ENCODE results near the gene KCND3. TPM values are rescaled to one million over a fixed set of nuclear protein-coding genes. Genes with fewer than 3 reads are reported as not detected.
"Not testable (repeated sequence)": the region's sequence is repeated elsewhere in the genome, so short reads cannot be mapped to it uniquely, and the experiment has no call there.

KCND3 gene
- polyA plus RNA-seq, 6 donors from 2014 or later, result 0.03 to 0.11 TPM; not detected in 4

GRCh38 chr1:111746614-111746999 lies 242.9 kb downstream of the KCND3 start:
- Mint-ChIP-seq H3K4me1 (peaks cover 7 to 9% (median 7%) of the 10 kb centered on the region in 3 donors), H3K9me3 (peaks cover 0 to 4% (median 0%) of the 10 kb centered on the region in 7 donors), H3K27ac (peak overlapping the region in 1 of 6 donors; percentile 18), H3K4me3 (no peak overlapping the region), H3K27me3 (peaks cover 0 to 7% (median 1%) of the 10 kb centered on the region in 3 donors), H3K36me3 (no peaks in the 10 kb centered on the region)
- DNase-seq (no peak), ATAC-seq (ENCODE audit: low read depth in 2 of 2) (no peak)

DNA sequence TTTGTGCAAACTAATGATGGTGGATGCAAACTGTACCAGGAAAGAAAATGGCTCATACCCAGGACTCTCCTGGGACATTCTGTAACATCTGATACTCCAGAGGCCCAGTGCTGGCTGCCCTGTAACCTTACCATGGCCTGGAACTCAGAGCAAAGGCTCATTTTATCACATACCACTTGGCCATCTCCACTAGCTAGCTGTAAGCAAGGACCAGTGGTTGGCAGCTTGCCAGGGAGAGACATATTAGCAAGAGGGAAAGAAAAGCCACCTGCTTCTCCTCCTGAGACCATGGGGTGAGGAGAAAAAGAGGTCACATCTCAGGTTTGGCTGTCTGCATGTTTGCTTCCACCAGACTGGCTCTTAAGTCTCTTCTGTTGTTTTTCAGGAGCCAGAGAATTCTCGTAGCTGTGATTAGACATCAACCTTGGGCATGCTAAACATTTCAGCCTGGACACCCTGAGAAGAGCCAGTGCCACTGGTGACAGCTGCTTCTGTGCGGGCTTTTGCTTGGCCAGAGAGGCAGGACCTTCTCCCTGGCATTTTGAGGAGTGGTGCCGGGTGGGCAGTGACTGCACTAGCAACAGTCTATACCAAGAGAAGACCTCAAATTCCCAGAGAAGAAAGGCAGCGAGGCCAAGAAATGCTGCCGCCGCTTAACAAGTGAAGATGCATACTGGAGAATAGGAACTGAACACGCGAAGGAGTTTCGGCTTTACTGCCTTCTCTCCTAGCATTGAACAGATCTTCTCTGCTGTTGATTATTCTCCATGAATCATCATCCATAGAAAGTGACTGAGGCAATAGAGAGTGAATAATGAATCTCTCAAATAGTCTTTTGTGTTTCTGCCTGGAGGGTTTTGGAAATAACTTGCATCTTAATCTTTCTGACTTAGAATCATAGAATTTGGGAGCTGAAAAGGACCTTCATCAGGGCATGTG lies 243.5 kb downstream of the KCND3 start:
- H3K9me3 Mint-ChIP-seq, result peaks cover 0 to 4% (median 0%) of the 10 kb centered on the region in 7 donors
- H3K4me3 Mint-ChIP-seq, result no peak overlapping the region
- H3K27me3 Mint-ChIP-seq, result peaks cover 0 to 13% (median 8%) of the 10 kb centered on the region in 3 donors
- no peak overlapping the region for H3K27ac Mint-ChIP-seq
- no peaks in the 10 kb centered on the region for H3K36me3 Mint-ChIP-seq
- no peak for DNase-seq
- H3K4me1 Mint-ChIP-seq, result peaks cover 7 to 9% (median 7%) of the 10 kb centered on the region in 3 donors
- no peak for ATAC-seq (ENCODE audit: low read depth in 2 of 2)

- H3K27ac Mint-ChIP-seq, result peak overlapping the region in 3 of 6 donors; percentile 44 to 75 (median 63)
- ATAC-seq (ENCODE audit: low read depth in 2 of 2), result no peak
Observed at GRCh38 chr1:111743679-111744101, 245.8 kb downstream of the KCND3 start.

DNA sequence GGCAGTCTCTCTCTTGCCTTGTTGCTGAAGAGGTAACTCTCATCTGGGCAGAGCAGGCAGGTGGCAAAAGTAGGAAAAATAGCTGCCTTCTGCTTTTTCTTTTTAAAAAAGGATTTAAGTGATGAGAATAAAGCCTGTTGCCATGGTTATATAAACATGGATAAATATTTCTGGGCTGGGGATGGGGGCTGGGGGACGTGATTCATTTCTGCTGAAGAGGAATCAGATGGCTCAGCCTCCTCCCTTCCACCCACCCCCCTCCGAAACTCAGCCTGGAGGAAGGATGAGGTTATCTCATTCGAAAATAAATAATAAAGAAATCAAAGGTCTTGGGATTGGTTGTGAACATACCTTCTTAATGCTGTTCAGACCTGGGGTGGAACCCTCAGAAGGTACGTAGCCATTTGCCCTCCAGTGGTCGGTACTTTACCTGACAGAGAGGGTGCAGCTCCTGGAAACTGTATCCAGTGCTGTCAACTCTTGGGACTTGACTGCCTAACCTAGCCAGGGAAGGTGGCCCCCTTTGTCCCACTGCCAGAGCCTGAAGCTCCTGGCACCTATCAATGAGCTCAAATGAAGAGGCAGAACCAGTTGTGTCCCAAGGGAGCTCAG lies 246.4 kb downstream of the KCND3 start:
- H3K27ac Mint-ChIP-seq, result peak overlapping the region in 2 of 6 donors; percentile 10 to 16
- H3K9me3 Mint-ChIP-seq, result peaks cover 0 to 4% (median 0%) of the 10 kb centered on the region in 7 donors
- no peak for ATAC-seq (ENCODE audit: low read depth in 2 of 2)
- H3K4me3 Mint-ChIP-seq, result peak overlapping the region in 1 of 8 donors; percentile 9
- DNase-seq, result no peak
- H3K27me3 Mint-ChIP-seq, result peaks cover 8 to 22% (median 19%) of the 10 kb centered on the region in 3 donors
- H3K36me3 Mint-ChIP-seq, result no peaks in the 10 kb centered on the region
- peaks cover 15 to 33% (median 25%) of the 10 kb centered on the region in 3 donors for H3K4me1 Mint-ChIP-seq

More at GRCh38 chr1:111743679-111744101, 245.8 kb downstream of the KCND3 start:
- no peak overlapping the region for H3K4me3 Mint-ChIP-seq
- H3K4me1 Mint-ChIP-seq, result peaks cover 12 to 28% (median 21%) of the 10 kb centered on the region in 3 donors
- peaks cover 0 to 4% (median 0%) of the 10 kb centered on the region in 7 donors for H3K9me3 Mint-ChIP-seq
- H3K27me3 Mint-ChIP-seq, result peaks cover 8 to 22% (median 19%) of the 10 kb centered on the region in 3 donors
- H3K36me3 Mint-ChIP-seq, result no peaks in the 10 kb centered on the region
- no peak for DNase-seq

DNA sequence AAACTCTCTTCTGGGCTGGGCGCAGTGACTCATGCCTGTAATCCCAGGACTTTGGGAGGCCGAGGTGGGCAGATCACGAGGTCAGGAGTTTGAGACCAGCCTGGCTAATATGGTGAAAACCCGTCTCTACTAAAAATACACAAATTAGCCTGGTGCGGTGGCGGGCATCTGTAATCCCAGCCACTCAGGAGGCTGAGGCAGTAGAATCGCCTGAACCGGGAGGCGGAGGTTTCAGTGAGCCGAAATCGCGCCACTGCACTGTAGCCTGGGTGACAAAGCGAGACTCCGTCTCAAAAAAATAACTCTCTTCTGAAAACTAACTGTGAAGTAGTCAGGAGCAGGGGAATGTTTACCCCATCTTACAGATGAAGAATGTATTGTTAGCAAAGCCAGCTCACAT lies 247.2 kb downstream of the KCND3 start:
- DNase-seq; H3K9me3 Mint-ChIP-seq; H3K27ac Mint-ChIP-seq; H3K36me3 Mint-ChIP-seq; ATAC-seq (ENCODE audit: low read depth in 2 of 2): not testable (repeated sequence)
- Mint-ChIP-seq H3K4me3 (peak overlapping the region in 1 of 8 donors; percentile 9), H3K4me1 (peaks cover 22 to 34% (median 27%) of the 10 kb centered on the region in 3 donors), H3K27me3 (peaks cover 8 to 22% (median 19%) of the 10 kb centered on the region in 3 donors)

GRCh38 chr1:111739925-111740765 lies 249.3 kb downstream of the KCND3 start:
- peak overlapping the region; percentile 29 to 95 (median 88) for H3K27ac Mint-ChIP-seq

GRCh38 chr1:111739194-111739924 lies 250.1 kb downstream of the KCND3 start, which contains the start of gene INKA2:
Gene INKA2 (minus strand): TSS chr1:111739395. CDS start chr1:111739242, 153 bp downstream.
- Mint-ChIP-seq H3K27me3 (peaks cover 8 to 22% (median 19%) of the 10 kb centered on the region in 3 donors), H3K4me3 (peak within 1 kb of the TSS; percentile 84 to 97 (median 92)), H3K9me3 (no peaks in the 10 kb centered on the region), H3K36me3 (no peaks in the 10 kb centered on the region), H3K27ac (peak within 1 kb of the TSS; percentile 91 to 99 (median 96)), H3K4me1 (peaks cover 22 to 34% (median 25%) of the 10 kb centered on the region in 3 donors)
- DNase-seq, result peak; percentile 82
- peak; percentile 63 to 69 for ATAC-seq (ENCODE audit: low read depth in 2 of 2)

More at GRCh38 chr1:111739925-111740765, 249.3 kb downstream of the KCND3 start:
- DNase-seq, result peak; percentile 40
- Mint-ChIP-seq H3K9me3 (no peaks in the 10 kb centered on the region), H3K36me3 (no peaks in the 10 kb centered on the region), H3K4me1 (peaks cover 22 to 34% (median 25%) of the 10 kb centered on the region in 3 donors), H3K27me3 (peaks cover 8 to 22% (median 19%) of the 10 kb centered on the region in 3 donors), H3K4me3 (peak overlapping the region; percentile 80 to 97 (median 92))
- ATAC-seq (ENCODE audit: low read depth in 2 of 2), result peak; percentile 13 to 17

DNA sequence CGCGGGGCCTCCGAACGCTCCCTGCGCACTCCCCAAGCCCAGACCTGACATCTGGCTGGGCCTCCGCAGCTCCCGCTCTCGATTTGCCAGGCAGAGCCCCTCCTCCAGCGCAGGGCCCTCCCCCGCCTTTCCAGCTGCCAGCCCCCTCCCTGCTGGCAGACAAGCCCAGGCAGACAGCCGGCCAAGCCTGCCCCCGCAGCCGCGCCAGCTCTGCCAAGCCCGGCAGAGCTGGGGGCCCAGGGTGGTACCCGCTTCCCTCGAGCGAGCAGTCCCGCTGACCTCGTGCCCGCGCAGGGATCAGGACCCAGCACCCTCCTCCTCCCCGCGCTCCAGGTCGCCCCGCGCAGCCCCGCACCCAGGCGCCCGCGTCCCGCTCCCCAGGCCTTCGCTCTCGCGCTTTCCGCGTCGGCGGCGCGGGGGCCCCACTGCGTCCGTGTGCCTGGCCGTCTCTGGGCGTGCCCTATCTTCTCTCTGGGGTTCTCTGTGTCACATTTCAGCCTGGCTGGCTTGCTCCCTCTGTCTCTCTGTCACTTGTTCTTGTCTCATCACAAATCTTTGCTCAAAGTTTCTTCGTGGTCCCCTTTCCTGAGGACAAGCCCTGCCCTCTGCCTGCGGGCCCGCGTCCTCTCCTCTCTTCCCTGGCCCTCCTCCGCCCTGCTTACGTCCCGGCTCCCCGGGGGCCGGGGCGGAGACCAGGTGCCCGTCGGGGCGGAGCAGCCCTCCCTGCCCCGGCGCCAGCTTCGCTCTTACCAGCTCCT lies 250.9 kb downstream of the KCND3 start:
- ATAC-seq (ENCODE audit: low read depth in 2 of 2), result peak; percentile 57
- H3K36me3 Mint-ChIP-seq, result no peaks in the 10 kb centered on the region
- H3K4me3 Mint-ChIP-seq, result peak overlapping the region; percentile 84 to 97 (median 92)
- H3K4me1 Mint-ChIP-seq, result peaks cover 22 to 38% (median 25%) of the 10 kb centered on the region in 3 donors
- peak; percentile 75 for DNase-seq
- no peaks in the 10 kb centered on the region for H3K9me3 Mint-ChIP-seq
- peak overlapping the region; percentile 91 to 99 (median 96) for H3K27ac Mint-ChIP-seq
- H3K27me3 Mint-ChIP-seq, result peaks cover 8 to 22% (median 19%) of the 10 kb centered on the region in 3 donors

DNA sequence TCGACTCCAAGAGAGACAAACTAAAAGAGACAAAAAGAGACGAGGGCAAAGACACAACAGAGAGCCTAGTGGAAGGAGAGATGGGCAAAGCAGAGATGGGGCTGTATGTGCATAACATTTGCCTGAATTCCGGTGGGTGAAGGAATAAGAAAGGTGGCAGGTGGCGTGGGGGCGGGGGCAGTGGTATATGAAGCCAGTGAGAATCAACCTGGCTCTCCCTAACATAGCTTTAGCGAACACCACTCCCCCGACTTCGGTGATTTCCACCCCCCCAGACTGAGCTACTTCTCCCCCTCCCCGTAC lies 251.4 kb downstream of the KCND3 start:
- peak in 1 of 2 donors; percentile 54 for ATAC-seq (ENCODE audit: low read depth in 2 of 2)
- no peak for DNase-seq
- Mint-ChIP-seq H3K4me1 (peaks cover 22 to 39% (median 25%) of the 10 kb centered on the region in 3 donors), H3K27me3 (peaks cover 8 to 22% (median 19%) of the 10 kb centered on the region in 3 donors), H3K4me3 (peak overlapping the region; percentile 82 to 97 (median 91)), H3K36me3 (no peaks in the 10 kb centered on the region), H3K27ac (peak overlapping the region; percentile 39 to 95 (median 91)), H3K9me3 (no peaks in the 10 kb centered on the region)

DNA sequence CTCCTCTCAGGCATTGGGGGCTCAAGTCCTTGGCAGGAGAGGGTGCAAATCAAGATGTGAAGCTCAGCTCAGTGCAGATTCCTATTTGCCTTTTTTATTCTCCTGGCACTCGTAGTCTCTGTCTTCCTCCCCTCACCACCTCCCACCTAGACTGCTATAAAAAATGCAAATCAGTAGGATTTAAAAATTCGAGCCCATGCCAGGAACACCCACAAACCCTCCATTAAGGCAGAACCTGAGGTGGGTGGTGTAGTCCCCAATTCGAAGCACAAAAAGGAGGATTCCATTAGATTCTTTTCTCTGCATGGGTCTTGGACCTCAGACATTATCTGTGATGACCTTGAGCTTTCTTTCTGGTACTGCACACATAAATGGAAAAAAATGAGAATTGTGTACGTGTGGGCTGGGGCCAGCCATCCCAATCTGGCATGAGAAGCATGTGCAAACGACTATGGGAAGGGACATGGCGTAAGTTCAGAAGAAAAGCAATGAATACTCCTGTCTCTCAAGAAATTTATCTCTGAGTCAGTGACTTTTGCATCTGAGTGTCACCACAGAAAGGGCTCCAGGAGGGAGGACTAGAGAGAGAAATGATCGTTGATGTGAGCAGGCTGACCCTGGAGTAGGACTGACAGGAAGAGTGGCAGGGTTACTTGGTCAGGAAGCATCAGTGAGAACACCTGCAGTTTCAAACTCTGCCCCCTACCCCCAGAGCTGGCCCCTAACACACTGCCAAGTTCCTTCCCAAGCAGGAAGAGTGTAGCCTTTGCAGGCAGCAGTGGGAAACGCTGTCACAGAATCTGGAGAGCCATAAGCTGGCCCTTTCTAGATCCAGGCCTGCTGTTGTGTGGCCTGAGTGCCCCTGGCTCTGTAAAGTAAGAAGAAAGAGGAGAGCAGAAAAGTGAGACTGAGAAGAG lies 252.0 kb downstream of the KCND3 start:
- Mint-ChIP-seq H3K4me3 (peak overlapping the region; percentile 82 to 97 (median 91)), H3K27me3 (peaks cover 8 to 22% (median 18%) of the 10 kb centered on the region in 3 donors), H3K36me3 (no peaks in the 10 kb centered on the region), H3K27ac (peak overlapping the region; percentile 39 to 95 (median 91)), H3K4me1 (peaks cover 22 to 39% (median 25%) of the 10 kb centered on the region in 3 donors), H3K9me3 (no peaks in the 10 kb centered on the region)
- ATAC-seq (ENCODE audit: low read depth in 2 of 2) (no peak), DNase-seq (no peak)

All from naive B cell (primary cell).